ENCODE results near the gene SLC30A3. TPM values are rescaled to one million over a fixed set of nuclear protein-coding genes. Genes with fewer than 3 reads are reported as not detected.

SLC30A3 gene
- total RNA-seq, 4 donors from 2014 or later: not detected

DNA sequence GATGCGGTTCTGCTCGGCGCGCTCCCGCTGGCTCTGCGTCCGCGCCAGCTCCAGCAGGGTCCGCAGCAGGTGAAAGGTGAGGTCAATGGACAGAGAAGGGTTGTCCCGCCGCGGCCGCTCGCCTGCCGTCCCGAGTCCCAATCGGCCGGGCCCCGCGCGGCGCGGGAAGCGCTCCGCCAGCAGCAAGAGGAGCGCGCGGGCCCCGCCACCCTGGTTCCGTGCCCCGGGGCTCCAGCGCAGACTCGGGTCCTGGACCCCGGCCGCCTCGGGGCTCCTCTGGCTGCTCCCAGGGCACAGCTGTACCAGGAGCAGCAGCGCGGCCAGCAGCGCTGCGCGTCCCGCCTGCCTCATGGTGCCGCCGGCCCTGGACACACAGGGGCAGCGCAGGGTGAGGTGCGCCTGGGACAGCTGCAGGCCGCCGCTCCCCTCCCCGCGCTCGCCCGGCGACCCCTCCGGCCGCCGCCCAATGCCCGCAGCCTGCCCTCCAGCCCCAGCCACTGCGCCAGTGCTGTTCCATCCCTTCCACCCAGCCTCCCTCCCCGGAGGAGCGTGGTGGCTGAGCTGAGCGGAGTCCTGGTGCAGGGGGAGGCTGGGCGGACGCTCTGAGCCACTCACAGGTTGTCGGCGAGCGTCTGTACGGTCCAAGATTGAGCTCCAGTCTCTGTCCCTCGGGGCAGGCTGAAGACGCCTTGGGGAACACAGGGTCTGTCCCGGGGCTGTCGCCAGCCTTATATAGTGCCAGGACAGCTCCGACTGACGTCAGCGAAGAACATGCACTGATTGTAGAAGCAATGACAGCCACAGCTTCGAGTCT is 44.9 kb upstream of the SLC30A3 start:
- intact Hi-C loops (cut with DNase I): no loop called here
- H3K9me3 ChIP-seq: no peaks in the 10 kb centered on the region
- H3K27me3 ChIP-seq: peaks cover 0 to 48% (median 31%) of the 10 kb centered on the region in 4 donors
- H3K36me3 ChIP-seq: peaks cover 6 to 79% (median 35%) of the 10 kb centered on the region in 4 donors
- H3K4me1 ChIP-seq: peaks cover 17 to 36% (median 33%) of the 10 kb centered on the region in 4 donors
- TF ChIP-seq, protein P1, sequence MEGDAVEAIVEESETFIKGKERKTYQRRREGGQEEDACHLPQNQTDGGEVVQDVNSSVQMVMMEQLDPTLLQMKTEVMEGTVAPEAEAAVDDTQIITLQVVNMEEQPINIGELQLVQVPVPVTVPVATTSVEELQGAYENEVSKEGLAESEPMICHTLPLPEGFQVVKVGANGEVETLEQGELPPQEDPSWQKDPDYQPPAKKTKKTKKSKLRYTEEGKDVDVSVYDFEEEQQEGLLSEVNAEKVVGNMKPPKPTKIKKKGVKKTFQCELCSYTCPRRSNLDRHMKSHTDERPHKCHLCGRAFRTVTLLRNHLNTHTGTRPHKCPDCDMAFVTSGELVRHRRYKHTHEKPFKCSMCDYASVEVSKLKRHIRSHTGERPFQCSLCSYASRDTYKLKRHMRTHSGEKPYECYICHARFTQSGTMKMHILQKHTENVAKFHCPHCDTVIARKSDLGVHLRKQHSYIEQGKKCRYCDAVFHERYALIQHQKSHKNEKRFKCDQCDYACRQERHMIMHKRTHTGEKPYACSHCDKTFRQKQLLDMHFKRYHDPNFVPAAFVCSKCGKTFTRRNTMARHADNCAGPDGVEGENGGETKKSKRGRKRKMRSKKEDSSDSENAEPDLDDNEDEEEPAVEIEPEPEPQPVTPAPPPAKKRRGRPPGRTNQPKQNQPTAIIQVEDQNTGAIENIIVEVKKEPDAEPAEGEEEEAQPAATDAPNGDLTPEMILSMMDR (IDR thresholded peaks at IDR 0.05): no peak
- TF ChIP-seq POLR2A (IDR thresholded peaks at IDR 0.05; ENCODE audit: low read depth): no peak
- no peak for TF ChIP-seq EP300 (IDR thresholded peaks at IDR 0.05)
- TF ChIP-seq POLR2AphosphoS5 (IDR thresholded peaks at IDR 0.05): no peak
- WGBS: 14% methylated on average over 17 of the region's 75 CpGs
- H3K27ac ChIP-seq (replicated peaks in 1 of 4): no peak overlapping the region
- peak overlapping the region in 2 of 4 donors; percentile 16 to 20 for H3K4me3 ChIP-seq
- no peak for DNase-seq (ENCODE audit: extremely low spot score)

DNA sequence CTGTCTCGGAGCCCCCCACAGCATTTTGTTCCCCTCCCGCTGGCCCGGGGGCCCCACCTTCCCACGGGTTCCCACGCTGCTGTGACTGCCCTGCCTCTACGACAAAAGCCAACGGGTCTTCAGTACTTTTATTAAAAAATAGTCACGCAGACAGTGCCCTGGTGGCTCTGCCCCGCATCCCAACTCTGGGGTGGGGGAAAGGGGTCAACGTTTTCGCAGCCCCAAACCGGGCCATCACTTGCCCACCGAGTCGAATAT is 44.4 kb upstream of the SLC30A3 start:
- Histone ChIP-seq H3K4me3 (no peak overlapping the region), H3K27ac (replicated peaks in 1 of 4) (no peak overlapping the region), H3K36me3 (peaks cover 6 to 75% (median 31%) of the 10 kb centered on the region in 4 donors), H3K27me3 (peaks cover 0 to 48% (median 31%) of the 10 kb centered on the region in 4 donors), H3K4me1 (peaks cover 17 to 36% (median 33%) of the 10 kb centered on the region in 4 donors), H3K9me3 (no peaks in the 10 kb centered on the region)
- no peak for TF ChIP-seq POLR2AphosphoS5 (IDR thresholded peaks at IDR 0.05)
- TF ChIP-seq POLR2A (IDR thresholded peaks at IDR 0.05; ENCODE audit: low read depth): no peak
- TF ChIP-seq, protein P1 (IDR thresholded peaks at IDR 0.05): no peak
- no peak for TF ChIP-seq EP300 (IDR thresholded peaks at IDR 0.05)
- DNase-seq (ENCODE audit: extremely low spot score): no peak
- intact Hi-C loops (cut with DNase I): no loop called here
- 13% methylated on average over 3 of the region's 14 CpGs for WGBS

DNA sequence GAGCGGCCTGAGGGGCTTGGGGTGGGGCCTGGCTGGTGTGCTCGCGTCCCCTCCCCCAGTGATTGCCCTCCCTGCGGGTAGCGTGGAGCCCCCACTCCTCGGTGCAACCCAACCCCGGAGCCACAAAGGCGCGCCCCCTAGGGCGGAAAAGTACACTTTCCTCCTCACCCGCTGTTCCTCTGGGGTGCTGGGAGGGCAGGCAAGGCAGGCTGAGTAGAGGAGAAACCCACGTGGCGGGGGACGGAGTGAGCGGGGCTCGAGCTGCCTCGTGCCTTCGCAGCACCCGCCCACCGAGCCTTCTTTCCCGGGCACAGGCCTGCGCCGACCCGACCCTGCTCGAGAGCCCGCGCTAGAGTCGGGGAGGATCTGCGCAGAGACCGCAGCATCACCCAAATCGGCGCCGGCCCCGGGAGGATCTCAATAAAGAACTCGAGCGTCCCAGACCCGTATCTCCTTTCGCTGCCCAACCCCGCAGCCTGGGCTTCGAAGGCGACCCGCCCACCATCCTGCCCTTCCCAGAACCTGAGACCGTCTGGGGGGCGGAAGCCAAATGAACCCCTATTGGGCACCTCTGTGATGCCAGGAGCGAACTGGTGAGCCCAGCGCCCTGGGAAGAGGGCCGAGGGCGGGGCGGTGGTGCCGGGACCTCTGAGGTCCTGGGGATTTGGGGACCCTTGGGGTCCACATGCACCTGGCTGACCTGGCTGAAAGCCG is 43.9 kb upstream of the SLC30A3 start:
- TF ChIP-seq, protein P1 (IDR thresholded peaks at IDR 0.05): no peak
- no peak for TF ChIP-seq POLR2A (IDR thresholded peaks at IDR 0.05; ENCODE audit: low read depth)
- no peak for TF ChIP-seq EP300 (IDR thresholded peaks at IDR 0.05)
- TF ChIP-seq POLR2AphosphoS5 (IDR thresholded peaks at IDR 0.05): no peak
- DNase-seq (ENCODE audit: extremely low spot score): no peak
- no peak overlapping the region for H3K27ac ChIP-seq (replicated peaks in 1 of 4)
- WGBS: 4% methylated on average over 17 of the region's 51 CpGs
- peak overlapping the region in 3 of 4 donors; percentile 3 to 28 (median 17) for H3K4me3 ChIP-seq
- peaks cover 0 to 48% (median 31%) of the 10 kb centered on the region in 4 donors for H3K27me3 ChIP-seq
- H3K9me3 ChIP-seq: no peaks in the 10 kb centered on the region
- H3K36me3 ChIP-seq: peaks cover 6 to 72% (median 26%) of the 10 kb centered on the region in 4 donors
- intact Hi-C loops (cut with DNase I): no loop called here
- H3K4me1 ChIP-seq: peaks cover 17 to 36% (median 33%) of the 10 kb centered on the region in 4 donors

DNA sequence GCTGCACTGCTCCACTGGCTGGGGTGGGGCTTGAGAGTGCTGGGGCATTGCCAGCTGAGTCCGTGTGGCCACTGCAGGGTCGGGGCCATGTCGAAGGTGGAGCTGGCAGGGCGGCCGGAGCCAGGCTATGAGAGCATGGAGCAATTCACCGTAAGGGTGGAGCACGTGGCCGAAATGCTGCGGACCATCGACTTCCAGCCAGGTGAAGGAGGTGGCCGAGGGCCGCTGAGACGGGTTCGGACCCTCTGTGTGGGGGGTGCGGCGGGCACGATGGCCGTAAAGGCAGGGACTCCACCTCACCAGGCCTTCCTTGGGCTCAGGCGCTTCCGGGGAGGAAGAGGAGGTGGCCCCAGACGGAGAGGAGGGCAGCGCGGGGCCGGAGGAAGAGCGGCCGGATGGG is 43.3 kb upstream of the SLC30A3 start:
- Histone ChIP-seq H3K9me3 (no peaks in the 10 kb centered on the region), H3K4me3 (peak overlapping the region in 1 of 4 donors; percentile 28), H3K4me1 (peaks cover 17 to 36% (median 33%) of the 10 kb centered on the region in 4 donors), H3K36me3 (peaks cover 6 to 72% (median 20%) of the 10 kb centered on the region in 4 donors), H3K27ac (replicated peaks in 1 of 4) (no peak overlapping the region), H3K27me3 (peaks cover 0 to 51% (median 31%) of the 10 kb centered on the region in 4 donors)
- TF ChIP-seq POLR2AphosphoS5 (IDR thresholded peaks at IDR 0.05) (no peak), EP300 (IDR thresholded peaks at IDR 0.05) (no peak), POLR2A (IDR thresholded peaks at IDR 0.05; ENCODE audit: low read depth) (no peak)
- TF ChIP-seq, protein P1 (IDR thresholded peaks at IDR 0.05): no peak
- 29% methylated on average over 11 of the region's 26 CpGs for WGBS
- DNase-seq (ENCODE audit: extremely low spot score): no peak
- intact Hi-C loops (cut with DNase I): no loop called here
